GM19035 (cell line): ENCODE measurements around the gene MRPL28.
"Not testable (repeated sequence)": the region's sequence is repeated elsewhere in the genome, so short reads cannot be mapped to it uniquely, and the experiment has no call there.

ENCODE experiments used
- ATAC-seq: cut with Tn5 transposase; IDR thresholded peaks from one replicate; pipeline ENCODE4 v1.9.1; 2021; ENCODE audit not compliant: unreplicated experiment

Gene MRPL28

GRCh38 chr16:391885-392335 is 21.6 kb upstream of the MRPL28 start:
- ATAC-seq, result no peak

DNA sequence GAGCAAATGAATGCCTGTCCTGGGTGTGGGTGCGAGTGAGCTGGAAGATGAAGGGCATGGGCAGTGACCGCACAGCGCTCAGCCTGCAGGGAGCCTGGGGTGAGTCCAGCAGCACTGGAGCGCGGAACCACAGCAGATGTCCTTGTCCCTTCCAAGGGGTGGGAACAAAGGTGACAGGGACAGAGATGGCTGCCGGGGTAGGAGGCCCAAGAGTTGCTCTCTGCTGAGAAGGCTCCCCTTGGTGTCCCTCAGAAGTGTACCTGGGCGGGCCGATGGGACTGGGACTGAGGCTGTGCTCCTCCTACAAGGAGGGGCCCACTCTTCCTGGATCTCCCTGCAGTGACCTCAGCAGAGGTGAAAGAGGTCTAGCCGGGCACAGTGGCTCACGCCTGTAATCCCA is 19.0 kb upstream of the MRPL28 start:
- ATAC-seq, result no peak

DNA sequence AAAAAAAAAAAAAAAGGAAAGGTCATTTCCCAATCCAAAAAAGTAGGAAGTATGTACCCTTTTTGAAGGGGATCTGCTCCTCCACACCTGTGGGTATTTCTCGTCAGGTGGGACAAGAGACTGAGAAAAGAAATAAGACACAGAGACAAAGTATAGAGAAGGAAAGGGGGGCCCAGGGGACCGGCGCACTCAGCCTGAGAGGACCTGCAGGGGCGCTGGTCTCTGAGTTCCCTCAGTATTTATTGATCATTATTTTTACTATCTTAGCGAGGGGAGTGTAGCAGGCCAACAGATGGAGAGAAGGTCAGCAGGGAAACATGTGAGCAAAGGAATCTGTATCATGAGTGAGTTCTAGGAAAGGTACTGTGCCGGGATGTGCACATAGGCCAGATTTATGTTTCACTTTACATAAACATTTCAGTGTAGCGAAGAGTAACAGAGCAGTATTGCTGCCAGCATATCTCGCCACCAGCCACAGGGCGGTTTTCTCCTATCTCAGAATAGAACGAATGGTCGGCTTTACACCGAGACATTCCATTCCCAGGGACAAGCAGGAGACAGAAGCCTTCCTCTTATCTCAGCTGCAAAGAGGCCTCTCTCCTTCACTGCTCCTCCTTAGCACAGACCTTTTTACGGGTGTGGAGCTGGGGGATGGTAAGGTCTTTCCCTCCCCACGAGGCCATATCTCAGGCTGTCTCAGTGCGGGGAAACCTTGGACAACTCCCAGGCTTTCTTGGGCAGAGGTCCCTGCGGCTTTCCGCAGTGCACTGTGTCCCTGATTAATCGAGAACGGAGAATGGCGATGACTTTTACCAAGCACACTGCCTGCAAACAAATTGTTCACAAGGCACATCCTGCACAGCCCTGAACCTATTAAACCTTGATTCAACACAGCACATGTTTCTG is 17.7 kb upstream of the MRPL28 start:
- not testable (repeated sequence) for ATAC-seq

GRCh38 chr16:386641-387156 is 16.4 kb upstream of the MRPL28 start:
- no peak for ATAC-seq

DNA sequence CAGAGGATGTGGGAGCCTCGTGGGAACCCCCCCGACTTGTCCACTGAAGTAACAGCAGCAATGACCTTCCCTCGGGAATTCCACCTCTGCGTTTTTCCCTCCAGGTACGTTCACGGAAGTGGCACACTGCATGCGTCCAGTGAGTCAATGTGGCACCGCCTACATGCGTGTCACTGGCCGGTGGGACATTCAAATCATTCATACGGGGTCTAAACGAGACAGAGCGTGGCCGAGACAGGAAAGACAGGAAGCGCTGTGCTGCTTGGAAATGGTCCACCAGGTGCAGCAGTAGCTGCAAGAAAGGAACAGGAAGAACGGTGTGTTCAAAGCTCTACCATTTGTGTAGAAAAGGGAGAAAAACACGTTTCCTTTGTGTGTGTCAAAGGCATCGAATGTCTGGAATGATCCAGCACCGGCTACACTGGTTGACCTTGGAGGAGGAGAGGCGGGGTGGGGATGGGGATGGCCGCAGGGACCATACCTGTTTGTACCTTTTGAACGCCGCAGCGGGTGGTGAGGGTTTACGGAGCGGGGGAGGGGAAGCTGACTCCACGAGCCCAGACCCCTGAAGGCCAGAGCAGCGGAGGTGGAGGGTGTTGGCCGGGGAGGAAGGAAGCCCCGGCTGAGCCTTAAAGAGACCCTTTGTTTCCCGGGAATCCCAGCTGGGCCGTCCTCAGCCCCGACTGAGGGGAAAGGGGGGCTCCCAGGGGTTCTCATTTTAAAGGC is 13.2 kb upstream of the MRPL28 start:
- ATAC-seq, result no peak

GRCh38 chr16:381789-382717 is 11.7 kb upstream of the MRPL28 start, which contains the start of gene PGAP6:
PGAP6 (minus strand) TSS chr16:381978; CDS start chr16:381821, 157 bp downstream.
- ATAC-seq, result peak; percentile 61

GRCh38 chr16:381012-381788 is 10.9 kb upstream of the MRPL28 start:
- ATAC-seq, result peak; percentile 19

DNA sequence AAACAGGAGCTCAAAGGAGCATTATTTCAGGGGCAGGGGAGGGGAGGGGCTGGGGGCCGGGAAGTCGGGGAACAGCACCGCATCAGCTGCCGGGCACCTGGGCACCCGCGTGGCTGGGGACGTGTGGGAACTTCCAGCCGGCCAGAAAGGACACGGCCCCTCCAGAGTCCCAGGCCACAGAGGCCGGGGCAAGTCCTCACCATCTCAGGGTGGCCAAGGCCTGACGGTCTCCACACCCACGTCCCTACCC is 10.3 kb upstream of the MRPL28 start:
- ATAC-seq, result no peak

DNA sequence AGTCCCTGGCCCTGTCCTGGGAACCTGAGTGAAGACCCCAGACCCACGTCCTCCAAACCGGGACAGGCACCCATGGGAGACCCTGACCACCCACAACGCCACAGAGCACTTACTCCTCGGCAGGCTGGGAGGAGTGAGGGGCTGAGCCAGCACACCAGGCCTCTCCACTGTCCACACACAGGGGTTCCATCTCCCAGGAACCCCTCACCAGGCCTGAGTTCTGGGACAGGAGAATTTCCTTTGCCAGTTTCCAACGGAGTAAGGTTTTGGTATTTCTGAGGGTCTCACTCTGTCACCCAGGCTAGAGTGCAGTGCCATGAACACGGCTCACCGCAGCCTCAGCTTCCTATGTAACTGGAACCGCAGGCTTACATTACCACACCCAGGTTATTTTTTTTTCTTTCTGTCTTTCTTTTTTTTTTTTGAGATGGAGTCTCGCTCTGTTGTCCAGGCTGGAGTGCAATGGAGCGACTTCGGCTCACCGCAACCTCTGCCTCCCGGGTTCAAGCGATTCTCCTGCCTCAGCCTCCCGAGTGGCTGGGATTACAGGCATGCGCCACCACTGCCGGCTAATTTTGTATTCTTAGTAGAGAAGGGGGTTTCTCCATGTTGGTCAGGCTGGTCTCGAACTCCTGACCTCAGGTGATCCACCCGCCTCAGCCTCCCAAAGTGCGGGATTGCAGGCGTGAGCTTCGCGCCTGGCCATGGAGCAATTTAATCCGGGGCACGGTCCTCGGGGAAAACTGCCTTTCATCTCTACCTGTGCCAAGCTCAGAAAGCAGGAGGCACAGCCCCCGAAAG is 9.8 kb upstream of the MRPL28 start:
- no peak for ATAC-seq

- no peak for ATAC-seq
These were observed 9.0 kb upstream of the MRPL28 start for GRCh38 chr16:379183-379960.

DNA sequence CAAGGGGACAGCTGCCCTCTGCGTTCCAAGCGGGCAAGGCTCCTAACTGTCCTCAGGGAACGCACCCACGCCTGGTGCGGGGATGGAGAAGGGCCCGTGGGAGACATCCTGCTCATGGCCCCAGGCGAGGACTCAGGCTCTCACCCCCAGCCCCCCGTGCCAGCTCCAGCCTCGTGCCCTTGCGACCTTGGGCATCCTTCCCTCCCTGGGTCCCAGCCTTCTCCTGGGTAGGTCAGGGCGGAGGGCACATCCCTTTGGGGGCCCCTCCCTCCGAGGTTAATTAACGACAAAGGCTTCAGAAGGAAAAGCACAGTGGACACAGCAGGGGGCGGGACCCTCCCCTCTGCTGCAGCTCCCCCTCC is 8.5 kb upstream of the MRPL28 start:
- ATAC-seq, result no peak

GRCh38 chr16:378113-378820 is 7.9 kb upstream of the MRPL28 start:
- not testable (repeated sequence) for ATAC-seq

- no peak for ATAC-seq
These were observed 7.1 kb upstream of the MRPL28 start for GRCh38 chr16:377419-377951.

- no peak for ATAC-seq
These were observed 6.6 kb upstream of the MRPL28 start for GRCh38 chr16:376817-377418.

- no peak for ATAC-seq
These were observed 5.8 kb upstream of the MRPL28 start for GRCh38 chr16:375927-376816.

DNA sequence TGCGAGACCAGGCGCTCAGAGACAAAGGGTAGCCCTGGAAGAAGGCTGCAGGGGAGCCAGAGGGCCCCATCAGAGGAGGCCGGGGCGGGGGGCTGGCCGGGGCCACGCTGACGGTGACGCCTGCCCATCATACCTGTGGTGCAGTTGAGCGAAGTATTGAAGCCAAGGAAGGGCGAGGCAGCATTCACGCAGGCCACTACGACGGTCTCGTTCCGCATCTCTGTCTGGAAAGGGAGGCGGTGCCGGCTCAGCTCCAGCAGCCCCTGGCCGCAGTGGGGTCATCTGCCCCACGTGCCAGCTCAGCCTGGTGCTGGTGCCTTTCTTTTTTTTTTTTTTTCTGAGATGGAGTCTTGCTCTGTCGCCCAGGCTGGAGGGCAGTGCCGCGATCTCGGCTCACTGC is 4.9 kb upstream of the MRPL28 start:
- ATAC-seq, result no peak

GRCh38 chr16:374616-374926 is 4.2 kb upstream of the MRPL28 start:
- no peak for ATAC-seq
